HG02870 (cell line): ENCODE results near the gene VEPH1.
"Not testable (repeated sequence)": the region's sequence is repeated elsewhere in the genome, so short reads cannot be mapped to it uniquely, and the experiment has no call there.

Experiments
- ATAC-seq: cut with Tn5 transposase; IDR thresholded peaks from one replicate; pipeline ENCODE4 v1.9.1; 2021; ENCODE audit warnings: mild to moderate bottlenecking, moderate library complexity; ENCODE audit not compliant: unreplicated experiment

The VEPH1 gene

GRCh38 chr3:157355276-157355675 is 147.9 kb downstream of the VEPH1 start:
- ATAC-seq, result no peak

GRCh38 chr3:157354722-157355121 is 148.5 kb downstream of the VEPH1 start:
- ATAC-seq, result no peak

- no peak for ATAC-seq
Measured at GRCh38 chr3:157354254-157354653, 149.0 kb downstream of the VEPH1 start.

GRCh38 chr3:157353652-157354051 is 149.6 kb downstream of the VEPH1 start:
- ATAC-seq, result no peak

- ATAC-seq, result no peak
Measured at GRCh38 chr3:157351981-157352380, 151.2 kb downstream of the VEPH1 start.

- ATAC-seq, result not testable (repeated sequence)
Measured at GRCh38 chr3:157350651-157351050, 152.6 kb downstream of the VEPH1 start.

GRCh38 chr3:157348304-157349075 is 154.7 kb downstream of the VEPH1 start:
- ATAC-seq, result not testable (repeated sequence)

GRCh38 chr3:157347577-157348303 is 155.5 kb downstream of the VEPH1 start:
- ATAC-seq, result no peak

GRCh38 chr3:157336252-157337009 is 166.8 kb downstream of the VEPH1 start:
- no peak for ATAC-seq

- ATAC-seq, result no peak
Measured at GRCh38 chr3:157335233-157336076, 167.8 kb downstream of the VEPH1 start.

- no peak for ATAC-seq
Measured at GRCh38 chr3:157333551-157333991, 169.6 kb downstream of the VEPH1 start.

GRCh38 chr3:157330206-157330605 is 173.0 kb downstream of the VEPH1 start:
- ATAC-seq, result no peak

- ATAC-seq, result no peak
Measured at GRCh38 chr3:157329551-157329950, 173.7 kb downstream of the VEPH1 start.

- no peak for ATAC-seq
Measured at GRCh38 chr3:157327837-157328236, 175.4 kb downstream of the VEPH1 start.

- ATAC-seq, result no peak
Measured at GRCh38 chr3:157327018-157327417, 176.2 kb downstream of the VEPH1 start.

- ATAC-seq, result not testable (repeated sequence)
Measured at GRCh38 chr3:157324869-157325268, 178.3 kb downstream of the VEPH1 start.

- no peak for ATAC-seq
Measured at GRCh38 chr3:157323360-157323759, 179.9 kb downstream of the VEPH1 start.

- ATAC-seq, result no peak
Measured at GRCh38 chr3:157319672-157320071, 183.5 kb downstream of the VEPH1 start.

GRCh38 chr3:157318639-157319288 is 184.5 kb downstream of the VEPH1 start:
- no peak for ATAC-seq

- ATAC-seq, result no peak
Measured at GRCh38 chr3:157317895-157318294, 185.3 kb downstream of the VEPH1 start.
